ENCODE data around the gene TIAM1. TPM values are rescaled to one million over a fixed set of nuclear protein-coding genes. Genes with fewer than 3 reads are reported as not detected.

Gene TIAM1
- total RNA-seq, 2 experiments from 2014 or later = 55.7 to 59.1 TPM

DNA sequence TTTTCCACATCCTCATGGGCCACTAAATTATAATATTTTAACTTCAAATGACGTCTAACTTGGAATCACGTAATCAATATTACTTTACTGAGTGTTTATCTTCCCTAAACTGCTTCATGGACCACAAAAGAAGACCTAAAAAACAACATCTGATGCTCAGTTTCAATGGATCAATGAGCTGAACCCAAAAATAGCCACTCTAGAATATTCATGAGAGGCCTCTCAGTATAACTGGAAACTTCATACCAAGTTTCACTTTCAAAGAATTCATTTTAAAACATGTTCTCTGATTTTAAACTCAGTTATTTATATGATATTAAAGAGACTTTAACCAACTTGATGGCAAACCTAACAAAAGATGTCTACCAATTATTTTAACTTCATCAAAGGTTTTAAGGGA is 23.7 kb upstream of the TIAM1 start:
- Mint-ChIP-seq H3K27me3 (no peaks in the 10 kb centered on the region), H3K4me3 (no peak overlapping the region), H3K4me1 (peaks cover 43% of the 10 kb centered on the region), H3K27ac (no peak overlapping the region), H3K36me3 (ENCODE audit: low read depth) (peaks cover 22% of the 10 kb centered on the region), H3K9me3 (peaks cover 2% of the 10 kb centered on the region)
- ChIA-PET POLR2A (no interaction called here), CTCF (interaction anchor here (1.4 kb wide), 1 partner anchor 9 kb away, joined by 3 read pairs; no protein-coding TSS in a partner anchor)
- DNase-seq = no peak

DNA sequence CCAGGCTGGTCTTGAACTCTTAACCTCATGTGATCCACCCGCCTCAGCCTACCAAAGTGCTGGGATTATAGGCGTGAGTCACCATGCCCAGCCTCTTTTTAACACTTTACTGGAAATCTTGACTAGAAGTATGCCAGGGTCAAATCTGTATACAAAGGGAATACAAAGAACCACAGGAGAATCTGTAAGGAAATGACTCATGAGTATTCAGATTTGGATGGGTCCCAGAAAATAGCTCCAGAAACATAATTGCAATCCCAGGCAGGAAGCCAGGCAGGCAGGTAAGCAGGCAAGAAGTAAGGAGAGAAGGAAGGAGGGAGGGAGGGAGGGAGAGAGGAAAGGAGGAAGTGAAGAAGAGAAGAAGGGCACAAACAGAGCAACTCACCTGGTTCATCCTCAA is 22.8 kb upstream of the TIAM1 start:
- Mint-ChIP-seq H3K27me3 (no peaks in the 10 kb centered on the region), H3K4me3 (no peak overlapping the region)
- POLR2A ChIA-PET = no interaction called here

DNA sequence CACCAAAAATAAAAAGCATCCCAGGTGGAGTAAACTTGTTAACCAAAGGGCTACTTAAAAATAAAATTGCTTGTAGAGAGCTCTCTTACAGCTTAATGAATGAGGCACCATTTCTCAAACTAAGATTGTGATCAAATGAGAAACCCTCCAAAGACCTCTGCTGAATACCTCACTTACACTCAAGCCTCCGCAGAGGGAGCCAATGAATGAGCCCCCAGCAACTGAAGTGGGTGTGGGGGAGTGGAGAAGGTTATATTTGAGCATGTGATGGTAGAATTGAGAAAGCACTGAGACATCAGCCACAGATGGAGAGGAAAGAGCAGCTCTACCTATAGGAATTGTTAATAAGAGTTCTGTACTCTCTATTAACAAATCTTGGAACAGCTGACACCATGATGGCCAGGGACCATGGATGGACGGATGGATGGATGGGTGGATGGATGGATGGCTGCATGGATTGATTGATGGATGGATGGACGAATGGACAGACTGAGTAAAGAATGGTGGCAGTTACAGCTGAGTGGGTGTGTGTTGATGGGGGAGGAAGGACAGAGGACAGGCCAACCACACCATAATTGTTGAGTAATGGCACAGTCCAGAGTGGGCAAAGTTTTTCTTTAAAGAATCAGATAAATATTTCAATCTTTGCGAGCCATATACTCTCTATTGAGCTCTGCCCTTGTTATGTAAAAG is 20.3 kb upstream of the TIAM1 start:
- ChIA-PET POLR2A (no interaction called here), CTCF (no interaction called here)
- Mint-ChIP-seq H3K9me3 (peaks cover 14% of the 10 kb centered on the region), H3K27ac (peak overlapping the region; percentile 81), H3K4me1 (peaks cover 53% of the 10 kb centered on the region), H3K27me3 (peaks cover 2% of the 10 kb centered on the region), H3K4me3 (peak overlapping the region; percentile 63), H3K36me3 (ENCODE audit: low read depth) (peaks cover 33% of the 10 kb centered on the region)
- DNase-seq = no peak

More for the DNA sequence above, 22.8 kb upstream of the TIAM1 start:
- Mint-ChIP-seq H3K9me3 (peaks cover 2% of the 10 kb centered on the region), H3K27ac (no peak overlapping the region), H3K36me3 (ENCODE audit: low read depth) (peaks cover 27% of the 10 kb centered on the region), H3K4me1 (peaks cover 49% of the 10 kb centered on the region)
- DNase-seq = no peak
- CTCF ChIA-PET = interaction anchor here (1.4 kb wide), 1 partner anchor 10 kb away, joined by 3 read pairs; no protein-coding TSS in a partner anchor

DNA sequence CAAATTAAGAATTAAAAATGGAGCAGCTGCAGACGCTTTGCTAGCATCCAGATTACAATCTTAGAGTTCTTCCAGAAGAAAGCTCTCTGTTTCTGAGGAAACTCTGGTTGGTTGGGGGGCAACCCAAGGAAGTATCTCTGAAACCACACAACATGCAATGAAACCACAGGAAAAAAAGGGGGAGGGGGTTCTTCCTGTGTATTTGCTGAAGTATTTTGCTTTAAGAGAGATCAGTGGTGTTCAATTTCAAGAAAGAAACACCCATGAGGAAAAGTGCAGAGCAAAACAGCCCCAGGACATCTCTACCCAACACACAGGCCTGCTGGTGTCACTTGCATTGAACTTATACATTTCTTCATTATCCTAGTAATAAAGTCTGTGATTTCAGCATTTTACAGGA is 19.7 kb upstream of the TIAM1 start:
- ChIA-PET POLR2A (interaction anchor here (0.5 kb wide), 1 partner anchor 106 kb away, joined by 3 read pairs; no protein-coding TSS in a partner anchor), CTCF (no interaction called here)
- H3K36me3 Mint-ChIP-seq (ENCODE audit: low read depth) = peaks cover 35% of the 10 kb centered on the region
- peak overlapping the region; percentile 81 for H3K27ac Mint-ChIP-seq
- peaks cover 55% of the 10 kb centered on the region for H3K4me1 Mint-ChIP-seq
- peaks cover 17% of the 10 kb centered on the region for H3K9me3 Mint-ChIP-seq
- H3K4me3 Mint-ChIP-seq = peak overlapping the region; percentile 63
- DNase-seq = peak; percentile 67
- peaks cover 2% of the 10 kb centered on the region for H3K27me3 Mint-ChIP-seq

DNA sequence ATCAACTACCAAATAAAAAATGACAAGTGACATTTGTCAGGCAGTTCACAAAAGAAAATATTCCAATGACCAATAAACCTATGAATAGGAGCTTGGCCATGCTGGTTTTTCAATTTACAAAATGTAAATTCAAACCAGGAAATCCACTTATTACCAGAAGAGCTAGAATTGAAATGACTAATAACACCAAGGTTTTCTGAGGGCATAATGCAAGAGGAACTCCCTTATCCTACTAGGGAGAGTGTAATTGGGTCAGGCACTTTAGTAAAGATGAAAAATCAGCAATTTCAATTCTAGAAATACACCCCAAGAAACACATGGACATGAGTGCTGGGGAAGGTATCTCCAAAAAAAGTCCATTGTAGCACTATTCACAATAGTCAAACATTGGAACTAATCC is 16.7 kb upstream of the TIAM1 start:
- Mint-ChIP-seq H3K4me1 (peaks cover 43% of the 10 kb centered on the region), H3K4me3 (no peak overlapping the region), H3K27me3 (peaks cover 2% of the 10 kb centered on the region), H3K9me3 (peaks cover 17% of the 10 kb centered on the region), H3K36me3 (ENCODE audit: low read depth) (peaks cover 31% of the 10 kb centered on the region), H3K27ac (no peak overlapping the region)
- DNase-seq = no peak
- ChIA-PET CTCF (interaction anchor here (1.3 kb wide), 1 partner anchor 42 kb away, joined by 3 read pairs; no protein-coding TSS in a partner anchor), POLR2A (no interaction called here)

DNA sequence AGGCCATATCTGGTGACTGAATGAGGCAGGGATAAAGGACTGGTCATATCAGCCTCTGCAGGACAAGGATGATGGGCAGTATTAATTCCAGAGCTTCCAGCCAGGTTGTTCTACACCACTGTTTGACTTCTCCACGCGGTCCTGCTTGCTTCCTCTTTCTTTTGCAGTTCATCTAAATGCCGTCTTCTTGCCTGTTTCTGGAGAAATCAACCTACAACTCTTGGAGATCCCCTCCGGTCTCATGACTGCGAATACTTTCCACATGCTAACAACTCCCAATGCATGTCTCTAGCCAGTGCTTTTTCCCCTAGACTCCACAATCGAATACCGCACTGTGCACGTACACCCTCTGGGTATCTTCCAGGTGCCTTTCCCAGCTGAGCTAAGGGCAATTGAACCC is 14.1 kb upstream of the TIAM1 start:
- Mint-ChIP-seq H3K36me3 (ENCODE audit: low read depth) (peaks cover 23% of the 10 kb centered on the region), H3K4me1 (peaks cover 45% of the 10 kb centered on the region), H3K9me3 (peaks cover 17% of the 10 kb centered on the region), H3K27ac (no peak overlapping the region), H3K27me3 (peaks cover 2% of the 10 kb centered on the region), H3K4me3 (no peak overlapping the region)
- ChIA-PET POLR2A (no interaction called here), CTCF (interaction anchor here (0.6 to 1.0 kb wide), 2 partner anchors 22 to 43 kb away, joined by 3 to 4 read pairs; no protein-coding TSS in a partner anchor)
- no peak for DNase-seq

DNA sequence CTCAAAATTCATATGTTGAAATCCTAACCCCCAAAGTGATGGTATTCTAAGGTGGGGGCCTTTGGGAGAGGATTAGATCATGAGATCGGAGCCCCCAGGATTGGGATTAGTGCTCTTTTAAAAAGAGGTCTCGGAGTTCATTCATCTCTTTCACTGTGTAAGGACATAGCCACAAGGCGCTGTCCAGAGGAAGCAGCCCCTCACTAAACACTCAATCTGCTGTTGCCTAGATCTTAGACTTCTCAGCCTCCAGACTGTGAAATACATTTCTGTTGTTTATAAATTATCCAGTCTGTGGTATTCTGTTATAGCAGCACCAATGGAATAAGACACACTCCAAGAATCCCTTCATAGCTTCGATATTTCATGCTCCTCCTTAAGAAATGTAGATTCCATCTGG is 12.4 kb upstream of the TIAM1 start:
- ChIA-PET POLR2A (no interaction called here), CTCF (no interaction called here)
- H3K4me3 Mint-ChIP-seq = no peak overlapping the region
- DNase-seq = no peak
- no peak overlapping the region for H3K27ac Mint-ChIP-seq
- peaks cover 16% of the 10 kb centered on the region for H3K36me3 Mint-ChIP-seq (ENCODE audit: low read depth)
- peaks cover 2% of the 10 kb centered on the region for H3K27me3 Mint-ChIP-seq
- H3K9me3 Mint-ChIP-seq = peaks cover 17% of the 10 kb centered on the region
- peaks cover 48% of the 10 kb centered on the region for H3K4me1 Mint-ChIP-seq

DNA sequence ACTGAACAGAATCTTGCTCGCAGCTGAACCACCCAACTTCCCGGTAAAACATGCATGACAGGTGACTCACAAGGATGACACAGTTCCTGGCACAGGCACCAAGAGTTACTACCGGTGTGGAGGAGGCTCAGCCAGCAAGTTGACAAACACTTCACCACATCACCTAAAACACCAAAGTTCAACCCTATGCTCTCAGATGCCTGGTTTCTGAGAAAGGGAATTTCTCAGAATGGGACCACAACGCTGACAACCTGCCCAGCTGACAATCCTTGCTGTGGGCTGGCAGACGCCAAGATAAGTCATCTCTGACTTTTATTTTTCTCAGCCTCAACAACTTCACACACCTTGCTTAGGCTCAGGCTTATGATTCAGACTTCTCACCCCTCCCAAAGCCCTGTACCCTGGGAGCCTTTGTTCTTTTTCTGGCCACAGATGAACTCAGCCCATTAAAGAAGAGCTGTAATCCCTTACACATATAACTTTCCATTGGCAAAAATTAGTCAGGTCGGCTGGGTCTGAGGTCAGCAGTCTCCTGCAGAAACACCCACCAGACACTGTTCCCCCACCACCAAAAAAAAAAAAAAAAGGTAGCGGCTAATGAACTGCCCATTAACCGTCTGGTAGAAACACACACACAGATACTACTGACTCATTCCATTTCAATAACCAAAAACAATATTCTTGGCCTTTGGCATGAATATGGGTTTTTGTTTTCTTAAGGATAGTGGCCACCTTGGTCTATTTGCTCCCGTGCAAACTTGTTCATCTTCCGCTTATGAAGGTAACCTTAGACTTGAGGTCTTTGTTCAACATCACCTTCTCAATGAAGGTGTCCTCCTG is 10.8 kb upstream of the TIAM1 start:
- peaks cover 18% of the 10 kb centered on the region for H3K9me3 Mint-ChIP-seq
- POLR2A ChIA-PET = interaction anchor here (0.6 kb wide), 2 partner anchors 42 to 206 kb away, joined by 3 read pairs; no protein-coding TSS in a partner anchor
- DNase-seq = peak; percentile 89
- peaks cover 46% of the 10 kb centered on the region for H3K4me1 Mint-ChIP-seq
- peak overlapping the region; percentile 46 for H3K4me3 Mint-ChIP-seq
- H3K27me3 Mint-ChIP-seq = no peaks in the 10 kb centered on the region
- H3K36me3 Mint-ChIP-seq (ENCODE audit: low read depth) = peaks cover 21% of the 10 kb centered on the region
- CTCF ChIA-PET = no interaction called here
- peak overlapping the region; percentile 86 for H3K27ac Mint-ChIP-seq

DNA sequence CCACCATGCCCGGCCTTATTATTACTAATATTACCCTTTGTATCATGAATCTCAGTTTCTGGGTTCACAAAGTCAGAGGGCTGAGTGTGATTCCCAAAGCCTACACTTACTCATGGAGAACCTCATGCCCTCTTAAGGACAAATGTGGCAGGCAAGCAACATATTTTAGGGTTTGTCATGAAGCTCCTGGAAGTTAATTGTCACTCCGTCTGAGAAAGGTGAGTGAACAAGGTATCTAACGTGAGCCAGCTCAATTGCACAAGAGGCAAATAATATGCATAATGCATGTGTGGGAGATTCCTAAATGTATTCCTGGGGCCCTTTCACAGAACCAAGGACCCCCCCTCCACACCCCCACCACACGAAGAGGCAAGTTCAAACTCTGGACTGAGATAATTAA is 10.1 kb upstream of the TIAM1 start:
- H3K9me3 Mint-ChIP-seq = peaks cover 15% of the 10 kb centered on the region
- peaks cover 16% of the 10 kb centered on the region for H3K36me3 Mint-ChIP-seq (ENCODE audit: low read depth)
- no peak for DNase-seq
- H3K27me3 Mint-ChIP-seq = no peaks in the 10 kb centered on the region
- H3K4me1 Mint-ChIP-seq = peaks cover 45% of the 10 kb centered on the region
- H3K4me3 Mint-ChIP-seq = peak overlapping the region; percentile 46
- peak overlapping the region; percentile 86 for H3K27ac Mint-ChIP-seq
- CTCF ChIA-PET = interaction anchor here (0.6 kb wide), 1 partner anchor 827 kb away, joined by 3 read pairs; no protein-coding TSS in a partner anchor
- POLR2A ChIA-PET = interaction anchor here (0.6 kb wide), 1 partner anchor 42 kb away, joined by 3 read pairs; no protein-coding TSS in a partner anchor

DNA sequence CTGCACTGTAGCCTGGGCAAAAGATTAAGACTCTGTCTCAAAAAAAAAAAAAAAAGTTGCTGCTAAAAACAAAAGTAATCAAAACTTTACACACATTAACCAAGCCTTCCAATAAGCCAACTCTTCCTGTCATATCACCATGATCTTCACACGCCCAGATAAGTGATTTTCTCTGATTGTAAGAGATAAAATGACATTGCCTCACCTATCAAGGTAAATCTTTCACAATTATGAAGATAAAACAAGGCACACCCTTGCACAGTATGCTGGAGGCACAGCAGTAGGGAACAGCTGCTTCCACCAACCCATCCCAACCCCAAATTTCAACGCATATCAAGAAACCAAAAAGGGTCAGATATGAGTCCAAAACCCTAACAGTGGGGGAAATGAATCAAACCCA is 8.8 kb upstream of the TIAM1 start:
- peaks cover 49% of the 10 kb centered on the region for H3K4me1 Mint-ChIP-seq
- peaks cover 18% of the 10 kb centered on the region for H3K36me3 Mint-ChIP-seq (ENCODE audit: low read depth)
- no peak for DNase-seq
- POLR2A ChIA-PET = no interaction called here
- H3K4me3 Mint-ChIP-seq = peak overlapping the region; percentile 36
- no peaks in the 10 kb centered on the region for H3K27me3 Mint-ChIP-seq
- CTCF ChIA-PET = interaction anchor here (1.0 kb wide), 1 partner anchor 206 kb away, joined by 3 read pairs; no protein-coding TSS in a partner anchor
- H3K27ac Mint-ChIP-seq = peak overlapping the region; percentile 83
- peaks cover 17% of the 10 kb centered on the region for H3K9me3 Mint-ChIP-seq

DNA sequence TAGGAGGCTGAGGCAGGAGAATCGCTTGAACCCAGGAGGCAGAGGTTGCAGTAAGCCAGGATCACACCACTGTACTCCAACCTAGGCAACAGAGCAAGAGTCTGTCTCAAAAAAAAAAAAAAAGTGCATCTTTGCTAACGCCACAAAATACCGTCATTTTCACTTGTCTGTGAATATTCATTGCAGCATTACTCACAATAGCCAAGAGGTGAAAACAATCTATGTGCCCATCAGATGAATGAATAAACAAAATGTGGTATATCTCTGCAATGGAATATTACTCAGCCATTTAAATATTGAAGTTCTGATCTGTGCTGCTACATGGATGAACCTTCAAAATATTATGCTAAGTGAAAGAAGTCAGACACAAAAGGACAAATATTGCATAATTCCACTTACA is 7.9 kb upstream of the TIAM1 start:
- CTCF ChIA-PET = interaction anchor here (0.6 kb wide), 1 partner anchor 127 kb away, joined by 3 read pairs; no protein-coding TSS in a partner anchor
- POLR2A ChIA-PET = no interaction called here
- H3K27ac Mint-ChIP-seq = peak overlapping the region; percentile 39
- H3K27me3 Mint-ChIP-seq = no peaks in the 10 kb centered on the region
- H3K36me3 Mint-ChIP-seq (ENCODE audit: low read depth) = peaks cover 18% of the 10 kb centered on the region
- peaks cover 17% of the 10 kb centered on the region for H3K9me3 Mint-ChIP-seq
- no peak overlapping the region for H3K4me3 Mint-ChIP-seq
- no peak for DNase-seq
- H3K4me1 Mint-ChIP-seq = peaks cover 56% of the 10 kb centered on the region

DNA sequence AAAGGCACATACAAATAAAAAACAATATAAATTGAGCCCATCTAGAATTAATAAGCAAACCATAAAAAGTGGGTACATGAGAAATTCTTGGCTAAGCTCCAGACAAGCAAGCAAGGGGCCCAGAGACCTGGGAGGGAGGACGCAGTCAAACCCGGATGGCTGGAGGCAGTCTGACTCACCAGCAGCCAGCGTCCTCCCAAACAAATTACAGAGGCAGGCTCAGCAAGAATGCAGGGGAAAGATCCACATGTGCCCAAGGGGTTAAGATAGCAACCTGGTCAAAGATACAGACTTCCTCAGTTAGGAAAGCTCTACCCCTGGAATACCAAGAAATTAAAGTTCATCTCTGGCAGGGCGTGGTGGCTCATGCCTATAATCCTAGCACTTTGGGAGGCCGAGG is 7.4 kb upstream of the TIAM1 start:
- peaks cover 17% of the 10 kb centered on the region for H3K9me3 Mint-ChIP-seq
- H3K4me1 Mint-ChIP-seq = peaks cover 57% of the 10 kb centered on the region
- POLR2A ChIA-PET = no interaction called here
- H3K4me3 Mint-ChIP-seq = no peak overlapping the region
- CTCF ChIA-PET = no interaction called here
- H3K27ac Mint-ChIP-seq = peak overlapping the region; percentile 7
- H3K36me3 Mint-ChIP-seq (ENCODE audit: low read depth) = peaks cover 18% of the 10 kb centered on the region
- no peak for DNase-seq
- no peaks in the 10 kb centered on the region for H3K27me3 Mint-ChIP-seq

DNA sequence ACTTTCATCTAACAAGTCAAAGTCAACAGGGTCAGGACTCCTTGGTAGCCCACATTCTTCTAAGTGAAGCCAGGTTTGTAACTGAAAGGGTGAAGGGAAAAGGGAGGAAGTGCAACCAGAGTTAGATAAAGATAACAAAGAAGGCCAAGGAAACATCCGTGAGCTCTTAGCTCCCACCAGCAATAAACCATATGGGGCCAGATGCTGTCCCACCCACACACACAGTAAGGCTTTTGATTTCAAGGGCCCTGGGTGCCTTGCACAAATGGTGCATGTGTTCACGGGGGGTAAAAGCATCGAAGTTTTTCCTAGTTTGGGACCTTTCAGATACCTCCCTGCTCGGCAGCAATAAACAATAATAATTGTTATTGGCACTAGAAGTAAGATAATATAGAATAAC is 5.1 kb upstream of the TIAM1 start:
- POLR2A ChIA-PET = no interaction called here

More for the DNA sequence above, 5.1 kb upstream of the TIAM1 start:
- peaks cover 12% of the 10 kb centered on the region for H3K36me3 Mint-ChIP-seq (ENCODE audit: low read depth)
- no peak for DNase-seq
- H3K9me3 Mint-ChIP-seq = peaks cover 15% of the 10 kb centered on the region
- H3K4me1 Mint-ChIP-seq = peaks cover 44% of the 10 kb centered on the region
- no peak overlapping the region for H3K4me3 Mint-ChIP-seq
- no peak overlapping the region for H3K27ac Mint-ChIP-seq
- H3K27me3 Mint-ChIP-seq = peaks cover 10% of the 10 kb centered on the region
- CTCF ChIA-PET = interaction anchor here (0.8 kb wide), 1 partner anchor 13 kb away, joined by 3 read pairs; no protein-coding TSS in a partner anchor
